Measurements from ENCODE around the gene PYROXD2. TPM values are rescaled to one million over a fixed set of nuclear protein-coding genes. Genes with fewer than 3 reads are reported as not detected.

Gene PYROXD2
- total and polyA plus RNA-seq, 2 of the 13 experiments (the other 11 are each of a cell fraction or from before 2014, with no cell fraction given), result 2.0 to 6.2 TPM

GRCh38 chr10:98446661-98447221 is 31.8 kb upstream of the PYROXD2 start, which contains the start of gene HPS1 (continued):
- no peak for TF ChIP-seq ZNF639 (CRISPR knock-in tag; conservative IDR thresholded peaks at IDR 0.05)
- no peak for TF ChIP-seq ZNF274 (CRISPR knock-in tag; IDR thresholded peaks at IDR 0.05)
- no peak for TF ChIP-seq LRRFIP1 (CRISPR knock-in tag; conservative IDR thresholded peaks at IDR 0.05)
- peak; percentile 89; the same call in 1 of the 2 replicates for TF ChIP-seq ZSCAN20 (CRISPR knock-in tag; IDR thresholded peaks at IDR 0.05; ENCODE audit: borderline replicate concordance)
- peak; percentile 78; the same call in 1 of the 2 replicates for TF ChIP-seq PATZ1 (CRISPR knock-in tag; IDR thresholded peaks at IDR 0.05)
- TF ChIP-seq KLF12 (CRISPR knock-in tag; IDR thresholded peaks at IDR 0.05; ENCODE audit: borderline replicate concordance), result 0 out of 2 replicates have a peak, but pooled peaks have one; percentile 57
- no peak for TF ChIP-seq BCL6 (CRISPR knock-in tag; IDR thresholded peaks at IDR 0.05)
- TF ChIP-seq SPEN (CRISPR knock-in tag; IDR thresholded peaks at IDR 0.05; ENCODE audit: low read depth), result peak; percentile 81; the same call in 1 of the 2 replicates
- no peak for TF ChIP-seq CENPBD1 (CRISPR knock-in tag; IDR thresholded peaks at IDR 0.05; ENCODE audit: borderline replicate concordance, low read depth)
- TF ChIP-seq MIER2 (CRISPR knock-in tag; IDR thresholded peaks at IDR 0.05), result no peak
- TF ChIP-seq PLRG1 (conservative IDR thresholded peaks at IDR 0.05), result no peak
- peak; percentile 23 for TF ChIP-seq ZNF407 (CRISPR knock-in tag; IDR thresholded peaks at IDR 0.05; ENCODE audit: not compliant biosample characterization)
